Measurements from ENCODE around the gene PARP4.
"Not testable (repeated sequence)": the region's sequence is repeated elsewhere in the genome, so short reads cannot be mapped to it uniquely, and the experiment has no call there.

Gene PARP4

DNA sequence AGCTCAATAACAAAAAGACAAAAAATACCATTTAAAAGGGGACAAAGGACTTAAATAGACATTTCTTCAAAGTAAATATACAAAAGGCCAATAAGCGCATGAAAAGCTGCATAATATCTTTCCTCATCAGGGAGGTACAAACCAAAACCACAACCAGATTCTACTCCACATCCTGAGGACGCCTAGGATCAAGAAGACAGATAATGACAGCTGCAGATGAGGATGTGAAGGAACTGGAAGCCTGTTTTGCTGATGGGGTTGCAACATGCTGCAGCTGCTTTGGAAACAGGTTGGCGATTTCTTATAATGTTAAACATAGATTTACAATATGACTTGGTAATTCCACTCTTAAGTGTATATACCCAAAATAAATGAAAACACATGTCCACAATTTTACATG lies 132.4 kb downstream of the PARP4 start:
- in situ Hi-C loops (cut with HindIII; ENCODE audit: low sequenced_read_pairs), result not testable (repeated sequence)

DNA sequence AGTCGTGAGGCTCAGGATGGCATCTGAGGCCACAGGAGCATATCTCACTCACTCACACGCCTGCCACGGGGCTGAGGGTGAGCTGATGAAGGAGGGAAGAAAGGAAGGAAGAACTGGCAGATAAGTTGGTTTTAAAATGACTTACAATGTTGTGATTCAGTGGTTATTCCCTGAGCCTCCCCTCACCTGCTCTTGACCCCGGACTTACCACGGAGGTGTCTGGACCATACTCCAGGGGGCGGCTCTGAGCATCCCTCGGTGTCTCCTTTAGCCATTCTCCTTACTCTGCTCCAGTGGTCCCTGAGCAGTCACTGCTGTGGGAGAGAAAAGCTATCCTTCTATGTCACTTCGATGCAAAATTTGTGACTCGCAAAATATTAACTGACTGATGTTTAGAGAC lies 141.3 kb downstream of the PARP4 start:
- in situ Hi-C loops (cut with HindIII; ENCODE audit: low sequenced_read_pairs), result not testable (repeated sequence)
